ENCODE measurements around the gene ACOX3.
"Not testable (repeated sequence)": the region's sequence is repeated elsewhere in the genome, so short reads cannot be mapped to it uniquely, and the experiment has no call there.

Gene ACOX3

GRCh38 chr4:8391972-8392371, 48.6 kb downstream of the ACOX3 start:
- peak overlapping the region; percentile 77 for H3K27ac ChIP-seq (ENCODE audit: low read depth, low read length)
- H3K9ac ChIP-seq (ENCODE audit: low read length in 5 of 5) = no peak overlapping the region
- no peaks in the 10 kb centered on the region for H3K9me3 ChIP-seq (ENCODE audit: control insufficient read depth in 5 of 5, low read length in 5 of 5)
- H3K4me3 ChIP-seq (ENCODE audit: low read depth in 1 of 5, low read length in 5 of 5) = no peak overlapping the region
- no peaks in the 10 kb centered on the region for H3K27me3 ChIP-seq (ENCODE audit: control insufficient read depth in 5 of 5, insufficient read depth in 4 of 5, low read length in 5 of 5)
- peaks cover 0 to 70% (median 41%) of the 10 kb centered on the region in 5 donors for H3K36me3 ChIP-seq (ENCODE audit: control insufficient read depth in 5 of 5, insufficient read depth in 5 of 5, low read length in 5 of 5)
- H3K4me1 ChIP-seq (ENCODE audit: control insufficient read depth in 5 of 5, insufficient read depth in 5 of 5, low read length in 5 of 5) = peaks cover 18 to 39% (median 36%) of the 10 kb centered on the region in 5 donors

- Histone ChIP-seq H3K9ac (ENCODE audit: low read length in 5 of 5) (no peak overlapping the region), H3K27me3 (ENCODE audit: control insufficient read depth in 5 of 5, insufficient read depth in 4 of 5, low read length in 5 of 5) (no peaks in the 10 kb centered on the region), H3K4me1 (ENCODE audit: control insufficient read depth in 5 of 5, insufficient read depth in 5 of 5, low read length in 5 of 5) (peaks cover 18 to 39% (median 36%) of the 10 kb centered on the region in 5 donors), H3K9me3 (ENCODE audit: control insufficient read depth in 5 of 5, low read length in 5 of 5) (no peaks in the 10 kb centered on the region), H3K4me3 (ENCODE audit: low read depth in 1 of 5, low read length in 5 of 5) (no peak overlapping the region), H3K27ac (ENCODE audit: low read depth, low read length) (no peak overlapping the region), H3K36me3 (ENCODE audit: control insufficient read depth in 5 of 5, insufficient read depth in 5 of 5, low read length in 5 of 5) (peaks cover 0 to 72% (median 44%) of the 10 kb centered on the region in 5 donors)
Observed at GRCh38 chr4:8391071-8391470, 49.5 kb downstream of the ACOX3 start.

GRCh38 chr4:8390577-8390976, 49.9 kb downstream of the ACOX3 start:
- H3K27me3 ChIP-seq (ENCODE audit: control insufficient read depth in 5 of 5, insufficient read depth in 4 of 5, low read length in 5 of 5) = no peaks in the 10 kb centered on the region
- peaks cover 0 to 72% (median 39%) of the 10 kb centered on the region in 5 donors for H3K36me3 ChIP-seq (ENCODE audit: control insufficient read depth in 5 of 5, insufficient read depth in 5 of 5, low read length in 5 of 5)
- no peak overlapping the region for H3K4me3 ChIP-seq (ENCODE audit: low read depth in 1 of 5, low read length in 5 of 5)
- H3K4me1 ChIP-seq (ENCODE audit: control insufficient read depth in 5 of 5, insufficient read depth in 5 of 5, low read length in 5 of 5) = peaks cover 18 to 39% (median 36%) of the 10 kb centered on the region in 5 donors
- H3K27ac ChIP-seq (ENCODE audit: low read depth, low read length) = no peak overlapping the region
- no peak overlapping the region for H3K9ac ChIP-seq (ENCODE audit: low read length in 5 of 5)
- H3K9me3 ChIP-seq (ENCODE audit: control insufficient read depth in 5 of 5, low read length in 5 of 5) = no peaks in the 10 kb centered on the region

GRCh38 chr4:8388528-8388870, 52.0 kb downstream of the ACOX3 start:
- no peak overlapping the region for H3K9ac ChIP-seq (ENCODE audit: low read length in 5 of 5)
- H3K27ac ChIP-seq (ENCODE audit: low read depth, low read length) = no peak overlapping the region
- H3K9me3 ChIP-seq (ENCODE audit: control insufficient read depth in 5 of 5, low read length in 5 of 5) = no peaks in the 10 kb centered on the region
- H3K36me3 ChIP-seq (ENCODE audit: control insufficient read depth in 5 of 5, insufficient read depth in 5 of 5, low read length in 5 of 5) = peaks cover 0 to 77% (median 41%) of the 10 kb centered on the region in 5 donors
- no peaks in the 10 kb centered on the region for H3K27me3 ChIP-seq (ENCODE audit: control insufficient read depth in 5 of 5, insufficient read depth in 4 of 5, low read length in 5 of 5)
- H3K4me3 ChIP-seq (ENCODE audit: low read depth in 1 of 5, low read length in 5 of 5) = no peak overlapping the region
- peaks cover 8 to 27% (median 25%) of the 10 kb centered on the region in 5 donors for H3K4me1 ChIP-seq (ENCODE audit: control insufficient read depth in 5 of 5, insufficient read depth in 5 of 5, low read length in 5 of 5)

GRCh38 chr4:8387615-8388527, 52.7 kb downstream of the ACOX3 start:
- Histone ChIP-seq H3K4me1 (ENCODE audit: control insufficient read depth in 5 of 5, insufficient read depth in 5 of 5, low read length in 5 of 5) (peaks cover 8 to 23% (median 18%) of the 10 kb centered on the region in 5 donors), H3K27me3 (ENCODE audit: control insufficient read depth in 5 of 5, insufficient read depth in 4 of 5, low read length in 5 of 5) (no peaks in the 10 kb centered on the region), H3K27ac (ENCODE audit: low read depth, low read length) (no peak overlapping the region), H3K9ac (ENCODE audit: low read length in 5 of 5) (no peak overlapping the region), H3K36me3 (ENCODE audit: control insufficient read depth in 5 of 5, insufficient read depth in 5 of 5, low read length in 5 of 5) (peaks cover 0 to 83% (median 46%) of the 10 kb centered on the region in 5 donors), H3K9me3 (ENCODE audit: control insufficient read depth in 5 of 5, low read length in 5 of 5) (no peaks in the 10 kb centered on the region), H3K4me3 (ENCODE audit: low read depth in 1 of 5, low read length in 5 of 5) (no peak overlapping the region)

GRCh38 chr4:8387194-8387593, 53.3 kb downstream of the ACOX3 start:
- Histone ChIP-seq H3K36me3 (ENCODE audit: control insufficient read depth in 5 of 5, insufficient read depth in 5 of 5, low read length in 5 of 5) (peaks cover 0 to 84% (median 46%) of the 10 kb centered on the region in 5 donors), H3K4me1 (ENCODE audit: control insufficient read depth in 5 of 5, insufficient read depth in 5 of 5, low read length in 5 of 5) (peaks cover 4 to 17% (median 12%) of the 10 kb centered on the region in 5 donors), H3K27ac (ENCODE audit: low read depth, low read length) (no peak overlapping the region), H3K9ac (ENCODE audit: low read length in 5 of 5) (no peak overlapping the region), H3K27me3 (ENCODE audit: control insufficient read depth in 5 of 5, insufficient read depth in 4 of 5, low read length in 5 of 5) (no peaks in the 10 kb centered on the region), H3K9me3 (ENCODE audit: control insufficient read depth in 5 of 5, low read length in 5 of 5) (no peaks in the 10 kb centered on the region), H3K4me3 (ENCODE audit: low read depth in 1 of 5, low read length in 5 of 5) (no peak overlapping the region)

GRCh38 chr4:8386731-8387130, 53.8 kb downstream of the ACOX3 start:
- peaks cover under 1 to 12% (median 7%) of the 10 kb centered on the region in 5 donors for H3K4me1 ChIP-seq (ENCODE audit: control insufficient read depth in 5 of 5, insufficient read depth in 5 of 5, low read length in 5 of 5)
- H3K4me3 ChIP-seq (ENCODE audit: low read depth in 1 of 5, low read length in 5 of 5) = no peak overlapping the region
- peaks cover 0 to 84% (median 43%) of the 10 kb centered on the region in 5 donors for H3K36me3 ChIP-seq (ENCODE audit: control insufficient read depth in 5 of 5, insufficient read depth in 5 of 5, low read length in 5 of 5)
- H3K27ac ChIP-seq (ENCODE audit: low read depth, low read length) = no peak overlapping the region
- H3K9ac ChIP-seq (ENCODE audit: low read length in 5 of 5) = no peak overlapping the region
- H3K27me3 ChIP-seq (ENCODE audit: control insufficient read depth in 5 of 5, insufficient read depth in 4 of 5, low read length in 5 of 5) = no peaks in the 10 kb centered on the region
- H3K9me3 ChIP-seq (ENCODE audit: control insufficient read depth in 5 of 5, low read length in 5 of 5) = no peaks in the 10 kb centered on the region

- not testable (repeated sequence) for H3K27ac ChIP-seq (ENCODE audit: low read depth, low read length); H3K27me3 ChIP-seq (ENCODE audit: control insufficient read depth in 5 of 5, insufficient read depth in 4 of 5, low read length in 5 of 5); H3K4me1 ChIP-seq (ENCODE audit: control insufficient read depth in 5 of 5, insufficient read depth in 5 of 5, low read length in 5 of 5); H3K4me3 ChIP-seq (ENCODE audit: low read depth in 1 of 5, low read length in 5 of 5); H3K9ac ChIP-seq (ENCODE audit: low read length in 5 of 5); H3K9me3 ChIP-seq (ENCODE audit: control insufficient read depth in 5 of 5, low read length in 5 of 5)
- H3K36me3 ChIP-seq (ENCODE audit: control insufficient read depth in 5 of 5, insufficient read depth in 5 of 5, low read length in 5 of 5) = peaks cover 0 to 86% (median 45%) of the 10 kb centered on the region in 5 donors
Observed at GRCh38 chr4:8386131-8386530, 54.4 kb downstream of the ACOX3 start.

- Histone ChIP-seq H3K4me1 (ENCODE audit: control insufficient read depth in 5 of 5, insufficient read depth in 5 of 5, low read length in 5 of 5) (peaks cover 0 to 4% (median 0%) of the 10 kb centered on the region in 5 donors), H3K36me3 (ENCODE audit: control insufficient read depth in 5 of 5, insufficient read depth in 5 of 5, low read length in 5 of 5) (peaks cover 0 to 85% (median 49%) of the 10 kb centered on the region in 5 donors), H3K9ac (ENCODE audit: low read length in 5 of 5) (no peak overlapping the region), H3K4me3 (ENCODE audit: low read depth in 1 of 5, low read length in 5 of 5) (no peak overlapping the region), H3K27me3 (ENCODE audit: control insufficient read depth in 5 of 5, insufficient read depth in 4 of 5, low read length in 5 of 5) (no peaks in the 10 kb centered on the region), H3K9me3 (ENCODE audit: control insufficient read depth in 5 of 5, low read length in 5 of 5) (no peaks in the 10 kb centered on the region), H3K27ac (ENCODE audit: low read depth, low read length) (no peak overlapping the region)
Observed at GRCh38 chr4:8385611-8386010, 54.9 kb downstream of the ACOX3 start.

GRCh38 chr4:8385106-8385505, 55.4 kb downstream of the ACOX3 start:
- peaks cover 0 to 85% (median 51%) of the 10 kb centered on the region in 5 donors for H3K36me3 ChIP-seq (ENCODE audit: control insufficient read depth in 5 of 5, insufficient read depth in 5 of 5, low read length in 5 of 5)

More at GRCh38 chr4:8385106-8385505, 55.4 kb downstream of the ACOX3 start:
- Histone ChIP-seq H3K4me1 (ENCODE audit: control insufficient read depth in 5 of 5, insufficient read depth in 5 of 5, low read length in 5 of 5) (peaks cover 0 to 4% (median 0%) of the 10 kb centered on the region in 5 donors), H3K27me3 (ENCODE audit: control insufficient read depth in 5 of 5, insufficient read depth in 4 of 5, low read length in 5 of 5) (no peaks in the 10 kb centered on the region), H3K9ac (ENCODE audit: low read length in 5 of 5) (no peak overlapping the region), H3K4me3 (ENCODE audit: low read depth in 1 of 5, low read length in 5 of 5) (no peak overlapping the region), H3K9me3 (ENCODE audit: control insufficient read depth in 5 of 5, low read length in 5 of 5) (no peaks in the 10 kb centered on the region), H3K27ac (ENCODE audit: low read depth, low read length) (no peak overlapping the region)
